K562 (cell line): ENCODE results near the gene CLIC3. TPM values are rescaled to one million over a fixed set of nuclear protein-coding genes. Genes with fewer than 3 reads are reported as not detected.
A peak's percentile ranks its signal among the peaks of the same experiment; 100 is the strongest.

Experiments
- LEF1 ChIP-seq: fragments of 450-650 bp; IDR thresholded peaks from 2 replicates; pipeline ENCODE4 v1.6.1; 2016; ENCODE audit warnings: mild to moderate bottlenecking
- TEAD2 ChIP-seq: fragments of 450-650 bp; IDR thresholded peaks from 2 replicates; pipeline ENCODE4 v1.6.1; 2016; ENCODE audit warnings: missing genetic modification characterization, control low read depth, missing compliant biosample characterization
- TOE1 ChIP-seq, 2 experiments: fragments of 450-650 bp in 1 of 2; sonication (generic) in 1 of 2; formaldehyde crosslinking in 1 of 2; IDR thresholded peaks; 2 replicates each; pipeline versions ENCODE4 v1.7.1 to v1.8.0; 2016 to 2022; ENCODE audit warnings: borderline replicate concordance in 2 of 2, mild to moderate bottlenecking in 2 of 2, antibody characterized with exemption in 1 of 2, inconsistent platforms in 1 of 2, low read depth in 1 of 2, missing genetic modification reagents in 1 of 2, moderate library complexity in 1 of 2
- ZKSCAN1 ChIP-seq: fragments of 150-350 bp; IDR thresholded peaks from 2 replicates; pipeline ENCODE4 v1.6.1; 2016; ENCODE audit warnings: low read depth, low read length
- ZNF133 ChIP-seq: fragments of 250-450 bp; sonication (Bioruptor Pico); IDR thresholded peaks from 2 replicates; pipeline ENCODE4 v1.4.0; 2020; ENCODE audit warnings: mild to moderate bottlenecking
- polyA plus RNA-seq, 8 experiments: library from polyadenylated mRNA; depleted of rRNA in 4 of 8; stranded (reverse) in 5 of 8; unstranded in 3 of 8; fragments of >200 nt; fragmentation: Nextera tagmentation in 2 of 8; fragmentation: Illumina TruSeq in 1 of 8; extraction: Ambion mirVana in 2 of 8; extraction: Trizol in 1 of 8; gene quantifications; 2 replicates each; pipeline versions ENCODE4 v1.2.1 to v1.2.3, GENCODE V29; 2011 to 2014; ENCODE audit warnings: inconsistent platforms in 1 of 8, missing spikeins in 1 of 8
- total RNA-seq, 7 experiments: library from RNA; depleted of rRNA in 6 of 7; stranded (reverse); fragments of >200 nt in 6 of 7; fragmentation: Illumina TruSeq in 2 of 7; extraction: Trizol in 2 of 7; gene quantifications; 2 replicates each; pipeline versions ENCODE4 v1.2.1 to v1.2.3, GENCODE V29; 2011 to 2021; ENCODE audit warnings: low replicate concordance in 1 of 7
- TF ChIP-seq, protein P1 (sequence below): fragments of 450-650 bp; IDR thresholded peaks from 2 replicates; pipeline ENCODE4 v1.6.1; 2018; ENCODE audit warnings: mild to moderate bottlenecking, low read depth; ENCODE audit not compliant: partially characterized antibody
- TF ChIP-seq, protein P2 (sequence below), 2 experiments: fragments of 450-650 bp in 1 of 2; IDR thresholded peaks; 2 replicates each; pipeline ENCODE4 v1.6.1; 2011 to 2017; ENCODE audit warnings: low read depth in 2 of 2, antibody characterized with exemption in 1 of 2, borderline replicate concordance in 1 of 2, low read length in 1 of 2, mild to moderate bottlenecking in 1 of 2, mixed read lengths in 1 of 2; ENCODE audit not compliant: control insufficient read depth in 1 of 2
- TF ChIP-seq, protein P3 (sequence below): sonication (generic); formaldehyde crosslinking; IDR thresholded peaks from 2 replicates; pipeline ENCODE4 v1.8.0; 2022; ENCODE audit warnings: mild to moderate bottlenecking, missing genetic modification reagents
- TF ChIP-seq, protein P4 (sequence below): IDR thresholded peaks from 3 replicates; pipeline ENCODE4 v1.6.1; 2011; ENCODE audit warnings: borderline replicate concordance, mild to moderate bottlenecking, moderate library complexity; ENCODE audit not compliant: insufficient read length; ENCODE audit errors: extremely low read depth
- TF ChIP-seq, protein P5 (sequence below): sonication (generic); formaldehyde crosslinking; IDR thresholded peaks from 2 replicates; pipeline ENCODE4 v1.8.0; 2023; ENCODE audit warnings: missing genetic modification reagents, mild to moderate bottlenecking, borderline replicate concordance

CLIC3 gene
- total and polyA plus RNA-seq, 9 of the 15 experiments (the other 6 are each of a cell fraction or from before 2014, with no cell fraction given): 0.27 to 0.29 TPM; not detected in 7

DNA sequence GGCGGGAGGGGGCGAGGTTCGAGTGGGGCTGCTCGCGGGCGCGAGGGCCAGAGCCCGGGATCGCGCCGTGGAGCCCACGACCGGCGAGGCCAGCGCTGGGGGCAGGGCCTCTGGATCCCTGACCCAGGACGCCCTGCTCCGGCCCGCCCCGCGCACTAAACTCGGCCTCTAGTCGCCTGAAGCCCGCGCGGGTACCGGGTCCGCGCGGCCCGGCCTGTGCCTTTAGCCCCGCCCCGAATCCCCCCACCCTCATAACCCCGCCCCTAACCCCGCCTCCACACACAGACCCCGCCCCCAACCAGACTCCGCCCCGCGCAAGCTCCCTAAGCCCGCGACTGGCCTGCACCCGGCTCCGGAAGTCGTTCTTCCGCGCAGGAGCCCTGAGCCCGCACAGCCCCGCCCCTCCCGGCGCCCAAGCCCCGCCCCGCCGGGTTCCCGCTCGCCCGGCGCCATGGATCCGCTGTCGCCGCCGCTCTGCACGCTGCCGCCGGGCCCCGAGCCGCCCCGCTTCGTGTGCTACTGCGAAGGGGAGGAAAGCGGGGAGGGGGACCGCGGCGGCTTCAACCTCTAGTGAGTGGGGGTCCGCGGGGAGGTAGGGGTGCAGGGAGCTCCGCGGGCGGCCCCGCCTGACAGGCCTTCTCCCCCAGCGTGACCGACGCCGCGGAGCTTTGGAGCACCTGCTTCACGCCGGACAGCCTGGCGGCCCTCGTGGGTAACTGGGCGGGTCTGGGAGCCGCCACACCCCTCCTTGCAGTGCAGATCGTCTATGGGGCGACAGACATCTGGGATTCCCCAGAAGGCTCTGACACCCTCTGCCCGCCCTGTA lies 4.2 kb downstream of the CLIC3 start, which contains the start of gene PAXX (continued):
- TF ChIP-seq, protein P1, sequence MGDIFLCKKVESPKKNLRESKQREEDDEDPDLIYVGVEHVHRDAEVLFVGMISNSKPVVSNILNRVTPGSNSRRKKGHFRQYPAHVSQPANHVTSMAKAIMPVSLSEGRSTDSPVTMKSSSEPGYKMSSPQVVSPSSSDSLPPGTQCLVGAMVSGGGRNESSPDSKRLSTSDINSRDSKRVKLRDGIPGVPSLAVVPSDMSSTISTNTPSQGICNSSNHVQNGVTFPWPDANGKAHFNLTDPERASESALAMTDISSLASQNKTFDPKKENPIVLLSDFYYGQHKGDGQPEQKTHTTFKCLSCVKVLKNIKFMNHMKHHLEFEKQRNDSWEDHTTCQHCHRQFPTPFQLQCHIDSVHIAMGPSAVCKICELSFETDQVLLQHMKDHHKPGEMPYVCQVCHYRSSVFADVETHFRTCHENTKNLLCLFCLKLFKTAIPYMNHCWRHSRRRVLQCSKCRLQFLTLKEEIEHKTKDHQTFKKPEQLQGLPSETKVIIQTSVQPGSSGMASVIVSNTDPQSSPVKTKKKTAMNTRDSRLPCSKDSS: no peak
- TF ChIP-seq, protein P2, sequence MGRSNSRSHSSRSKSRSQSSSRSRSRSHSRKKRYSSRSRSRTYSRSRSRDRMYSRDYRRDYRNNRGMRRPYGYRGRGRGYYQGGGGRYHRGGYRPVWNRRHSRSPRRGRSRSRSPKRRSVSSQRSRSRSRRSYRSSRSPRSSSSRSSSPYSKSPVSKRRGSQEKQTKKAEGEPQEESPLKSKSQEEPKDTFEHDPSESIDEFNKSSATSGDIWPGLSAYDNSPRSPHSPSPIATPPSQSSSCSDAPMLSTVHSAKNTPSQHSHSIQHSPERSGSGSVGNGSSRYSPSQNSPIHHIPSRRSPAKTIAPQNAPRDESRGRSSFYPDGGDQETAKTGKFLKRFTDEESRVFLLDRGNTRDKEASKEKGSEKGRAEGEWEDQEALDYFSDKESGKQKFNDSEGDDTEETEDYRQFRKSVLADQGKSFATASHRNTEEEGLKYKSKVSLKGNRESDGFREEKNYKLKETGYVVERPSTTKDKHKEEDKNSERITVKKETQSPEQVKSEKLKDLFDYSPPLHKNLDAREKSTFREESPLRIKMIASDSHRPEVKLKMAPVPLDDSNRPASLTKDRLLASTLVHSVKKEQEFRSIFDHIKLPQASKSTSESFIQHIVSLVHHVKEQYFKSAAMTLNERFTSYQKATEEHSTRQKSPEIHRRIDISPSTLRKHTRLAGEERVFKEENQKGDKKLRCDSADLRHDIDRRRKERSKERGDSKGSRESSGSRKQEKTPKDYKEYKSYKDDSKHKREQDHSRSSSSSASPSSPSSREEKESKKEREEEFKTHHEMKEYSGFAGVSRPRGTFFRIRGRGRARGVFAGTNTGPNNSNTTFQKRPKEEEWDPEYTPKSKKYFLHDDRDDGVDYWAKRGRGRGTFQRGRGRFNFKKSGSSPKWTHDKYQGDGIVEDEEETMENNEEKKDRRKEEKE (IDR thresholded peaks at IDR 0.05; ENCODE audit: borderline replicate concordance in 1 of 2, control insufficient read depth in 1 of 2, low read depth in 2 of 2, low read length in 1 of 2): no peak
- TF ChIP-seq, protein P3, sequence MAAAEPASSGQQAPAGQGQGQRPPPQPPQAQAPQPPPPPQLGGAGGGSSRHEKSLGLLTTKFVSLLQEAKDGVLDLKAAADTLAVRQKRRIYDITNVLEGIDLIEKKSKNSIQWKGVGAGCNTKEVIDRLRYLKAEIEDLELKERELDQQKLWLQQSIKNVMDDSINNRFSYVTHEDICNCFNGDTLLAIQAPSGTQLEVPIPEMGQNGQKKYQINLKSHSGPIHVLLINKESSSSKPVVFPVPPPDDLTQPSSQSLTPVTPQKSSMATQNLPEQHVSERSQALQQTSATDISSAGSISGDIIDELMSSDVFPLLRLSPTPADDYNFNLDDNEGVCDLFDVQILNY: peak; percentile 62; the same call in 1 of the 2 replicates
- TF ChIP-seq TEAD2 (tag) (no peak), LEF1 (no peak), ZKSCAN1 (no peak), ZNF133 (no peak), TOE1 (IDR thresholded peaks at IDR 0.05; ENCODE audit: borderline replicate concordance) (no peak), TOE1 (CRISPR knock-in tag; IDR thresholded peaks at IDR 0.05; ENCODE audit: borderline replicate concordance, low read depth) (0 out of 2 replicates have a peak, but pooled peaks have one; percentile 72)
- TF ChIP-seq, protein P4, sequence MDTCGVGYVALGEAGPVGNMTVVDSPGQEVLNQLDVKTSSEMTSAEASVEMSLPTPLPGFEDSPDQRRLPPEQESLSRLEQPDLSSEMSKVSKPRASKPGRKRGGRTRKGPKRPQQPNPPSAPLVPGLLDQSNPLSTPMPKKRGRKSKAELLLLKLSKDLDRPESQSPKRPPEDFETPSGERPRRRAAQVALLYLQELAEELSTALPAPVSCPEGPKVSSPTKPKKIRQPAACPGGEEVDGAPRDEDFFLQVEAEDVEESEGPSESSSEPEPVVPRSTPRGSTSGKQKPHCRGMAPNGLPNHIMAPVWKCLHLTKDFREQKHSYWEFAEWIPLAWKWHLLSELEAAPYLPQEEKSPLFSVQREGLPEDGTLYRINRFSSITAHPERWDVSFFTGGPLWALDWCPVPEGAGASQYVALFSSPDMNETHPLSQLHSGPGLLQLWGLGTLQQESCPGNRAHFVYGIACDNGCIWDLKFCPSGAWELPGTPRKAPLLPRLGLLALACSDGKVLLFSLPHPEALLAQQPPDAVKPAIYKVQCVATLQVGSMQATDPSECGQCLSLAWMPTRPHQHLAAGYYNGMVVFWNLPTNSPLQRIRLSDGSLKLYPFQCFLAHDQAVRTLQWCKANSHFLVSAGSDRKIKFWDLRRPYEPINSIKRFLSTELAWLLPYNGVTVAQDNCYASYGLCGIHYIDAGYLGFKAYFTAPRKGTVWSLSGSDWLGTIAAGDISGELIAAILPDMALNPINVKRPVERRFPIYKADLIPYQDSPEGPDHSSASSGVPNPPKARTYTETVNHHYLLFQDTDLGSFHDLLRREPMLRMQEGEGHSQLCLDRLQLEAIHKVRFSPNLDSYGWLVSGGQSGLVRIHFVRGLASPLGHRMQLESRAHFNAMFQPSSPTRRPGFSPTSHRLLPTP: no peak
- TF ChIP-seq, protein P5, sequence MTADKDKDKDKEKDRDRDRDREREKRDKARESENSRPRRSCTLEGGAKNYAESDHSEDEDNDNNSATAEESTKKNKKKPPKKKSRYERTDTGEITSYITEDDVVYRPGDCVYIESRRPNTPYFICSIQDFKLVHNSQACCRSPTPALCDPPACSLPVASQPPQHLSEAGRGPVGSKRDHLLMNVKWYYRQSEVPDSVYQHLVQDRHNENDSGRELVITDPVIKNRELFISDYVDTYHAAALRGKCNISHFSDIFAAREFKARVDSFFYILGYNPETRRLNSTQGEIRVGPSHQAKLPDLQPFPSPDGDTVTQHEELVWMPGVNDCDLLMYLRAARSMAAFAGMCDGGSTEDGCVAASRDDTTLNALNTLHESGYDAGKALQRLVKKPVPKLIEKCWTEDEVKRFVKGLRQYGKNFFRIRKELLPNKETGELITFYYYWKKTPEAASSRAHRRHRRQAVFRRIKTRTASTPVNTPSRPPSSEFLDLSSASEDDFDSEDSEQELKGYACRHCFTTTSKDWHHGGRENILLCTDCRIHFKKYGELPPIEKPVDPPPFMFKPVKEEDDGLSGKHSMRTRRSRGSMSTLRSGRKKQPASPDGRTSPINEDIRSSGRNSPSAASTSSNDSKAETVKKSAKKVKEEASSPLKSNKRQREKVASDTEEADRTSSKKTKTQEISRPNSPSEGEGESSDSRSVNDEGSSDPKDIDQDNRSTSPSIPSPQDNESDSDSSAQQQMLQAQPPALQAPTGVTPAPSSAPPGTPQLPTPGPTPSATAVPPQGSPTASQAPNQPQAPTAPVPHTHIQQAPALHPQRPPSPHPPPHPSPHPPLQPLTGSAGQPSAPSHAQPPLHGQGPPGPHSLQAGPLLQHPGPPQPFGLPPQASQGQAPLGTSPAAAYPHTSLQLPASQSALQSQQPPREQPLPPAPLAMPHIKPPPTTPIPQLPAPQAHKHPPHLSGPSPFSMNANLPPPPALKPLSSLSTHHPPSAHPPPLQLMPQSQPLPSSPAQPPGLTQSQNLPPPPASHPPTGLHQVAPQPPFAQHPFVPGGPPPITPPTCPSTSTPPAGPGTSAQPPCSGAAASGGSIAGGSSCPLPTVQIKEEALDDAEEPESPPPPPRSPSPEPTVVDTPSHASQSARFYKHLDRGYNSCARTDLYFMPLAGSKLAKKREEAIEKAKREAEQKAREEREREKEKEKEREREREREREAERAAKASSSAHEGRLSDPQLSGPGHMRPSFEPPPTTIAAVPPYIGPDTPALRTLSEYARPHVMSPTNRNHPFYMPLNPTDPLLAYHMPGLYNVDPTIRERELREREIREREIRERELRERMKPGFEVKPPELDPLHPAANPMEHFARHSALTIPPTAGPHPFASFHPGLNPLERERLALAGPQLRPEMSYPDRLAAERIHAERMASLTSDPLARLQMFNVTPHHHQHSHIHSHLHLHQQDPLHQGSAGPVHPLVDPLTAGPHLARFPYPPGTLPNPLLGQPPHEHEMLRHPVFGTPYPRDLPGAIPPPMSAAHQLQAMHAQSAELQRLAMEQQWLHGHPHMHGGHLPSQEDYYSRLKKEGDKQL (CRISPR knock-in tag): no peak
